ENCODE data around the gene MYOZ3.

DNA sequence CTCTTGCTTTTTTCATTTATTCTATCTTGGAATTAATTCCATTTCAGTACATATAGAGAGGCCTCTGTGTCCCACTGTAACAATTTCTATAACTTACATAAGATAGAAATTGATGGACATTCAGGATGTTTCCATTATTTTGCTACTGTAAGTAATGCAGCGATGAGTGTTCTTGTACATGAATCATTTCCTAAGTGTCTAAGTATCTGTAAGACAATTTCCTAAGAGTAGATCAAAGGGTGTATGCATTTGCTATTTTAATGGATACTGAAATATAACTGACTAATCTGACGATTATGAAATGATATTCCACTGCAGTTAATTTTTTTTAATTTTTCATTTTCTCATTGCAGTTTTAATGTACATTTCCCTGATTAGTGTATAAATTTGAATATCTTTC is 62.8 kb downstream of the MYOZ3 start:
- TF ChIP-seq, protein P1, sequence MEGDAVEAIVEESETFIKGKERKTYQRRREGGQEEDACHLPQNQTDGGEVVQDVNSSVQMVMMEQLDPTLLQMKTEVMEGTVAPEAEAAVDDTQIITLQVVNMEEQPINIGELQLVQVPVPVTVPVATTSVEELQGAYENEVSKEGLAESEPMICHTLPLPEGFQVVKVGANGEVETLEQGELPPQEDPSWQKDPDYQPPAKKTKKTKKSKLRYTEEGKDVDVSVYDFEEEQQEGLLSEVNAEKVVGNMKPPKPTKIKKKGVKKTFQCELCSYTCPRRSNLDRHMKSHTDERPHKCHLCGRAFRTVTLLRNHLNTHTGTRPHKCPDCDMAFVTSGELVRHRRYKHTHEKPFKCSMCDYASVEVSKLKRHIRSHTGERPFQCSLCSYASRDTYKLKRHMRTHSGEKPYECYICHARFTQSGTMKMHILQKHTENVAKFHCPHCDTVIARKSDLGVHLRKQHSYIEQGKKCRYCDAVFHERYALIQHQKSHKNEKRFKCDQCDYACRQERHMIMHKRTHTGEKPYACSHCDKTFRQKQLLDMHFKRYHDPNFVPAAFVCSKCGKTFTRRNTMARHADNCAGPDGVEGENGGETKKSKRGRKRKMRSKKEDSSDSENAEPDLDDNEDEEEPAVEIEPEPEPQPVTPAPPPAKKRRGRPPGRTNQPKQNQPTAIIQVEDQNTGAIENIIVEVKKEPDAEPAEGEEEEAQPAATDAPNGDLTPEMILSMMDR (conservative IDR thresholded peaks at IDR 0.05) = no peak
- no peak for TF ChIP-seq EZH2 (IDR thresholded peaks at IDR 0.05; ENCODE audit: low read depth)
